Right lobe of liver (tissue), 6 donors: ENCODE data around the gene COX19. TPM values are rescaled to one million over a fixed set of nuclear protein-coding genes. Genes with fewer than 3 reads are reported as not detected.

Source experiments
- ATAC-seq, 4 donors: fragments of 200-7000 bp; cut with Tn5 transposase; one replicate each; pipeline ENCODE4 v1.9.1; 2020; ENCODE audit warnings: mild to moderate bottlenecking in 4 of 4, moderate library complexity in 4 of 4
- DNase-seq, 3 donors: peaks; one replicate each; pipeline ENCODE4 v3.0.0-alpha.2; 2020
- H3K27ac ChIP-seq, 3 donors: fragments of 200-600 bp; one replicate each; pipeline ENCODE4 v1.8.0; 2022
- H3K27me3 ChIP-seq, 2 donors: fragments of 200-600 bp; one replicate each; pipeline ENCODE4 v1.8.0; 2022
- H3K36me3 ChIP-seq, 4 donors: fragments of 200-600 bp; sonication (generic) in 1 of 4; one replicate each; pipeline versions ENCODE4 v1.5.1 to v1.8.0; 2017 to 2022; ENCODE audit warnings: control low read depth in 1 of 4
- H3K4me1 ChIP-seq, 4 donors: fragments of 200-600 bp; sonication (generic) in 1 of 4; one replicate each; pipeline versions ENCODE4 v1.5.1 to v1.8.0; 2017 to 2022; ENCODE audit warnings: control low read depth in 1 of 4
- H3K4me3 ChIP-seq, 3 donors: fragments of 200-600 bp; one replicate each; pipeline ENCODE4 v1.8.0; 2022
- H3K9me3 ChIP-seq, 4 donors: fragments of 200-600 bp; sonication (generic) in 1 of 4; one replicate each; pipeline versions ENCODE4 v1.5.1 to v1.8.0; 2017 to 2022; ENCODE audit warnings: control low read depth in 1 of 4
- POLR2A ChIP-seq: fragments of 450-650 bp; IDR thresholded peaks from one replicate; pipeline ENCODE4 v1.6.1; 2017; ENCODE audit warnings: antibody characterized with exemption, mild to moderate bottlenecking
- WGBS: methylation state at CpG from one replicate; pipeline ENCODE4 v1.1.6; 2018; ENCODE audit warnings: low coverage, low lambda C conversion rate; ENCODE audit not compliant: insufficient coverage; ENCODE audit errors: missing lambda C conversion rate; 5-methylcytosine and 5-hydroxymethylcytosine counted together
- intact Hi-C, 2 donors: fragments of 100-400 bp; cut with DNase I; formaldehyde crosslinking; loops; one replicate each; pipeline versions ENCODE4 v1.11.2 to v1.14.1; 2022
- total RNA-seq, 6 experiments: library from RNA; depleted of rRNA in 2 of 6; stranded (reverse); fragments of >200 nt in 2 of 6; fragmentation: NEBNext Ultra II Directional in 3 of 6; extraction: Animal tissue kit (Norgen Biotek cat#: 25700) in 3 of 6; gene quantifications; one replicate each; pipeline versions ENCODE4 v1.1.0 to v1.2.4, GENCODE V29; 2016 to 2023
- TF ChIP-seq, protein P1 (sequence below), 4 donors: fragments of 200-600 bp in 3 of 4; fragments of 450-650 bp in 1 of 4; IDR thresholded peaks; one replicate each; pipeline versions ENCODE4 v1.5.1 to v1.8.0; 2016 to 2022; ENCODE audit warnings: antibody characterized with exemption in 4 of 4, mild to moderate bottlenecking in 2 of 4
- donor health status: DM: no; HTN: yes; CAD: no.
- donor health status: DM: no; HTN: no; CAD: no.
- donor health status: DM: no; HTN: no; CAD: no.
- donor health status: DM: no; HTN: yes; CAD: no.
- donor health status: DM: no; HTN: yes; CAD: no.

The COX19 gene
- total RNA-seq, 6 experiments from 2014 or later = 3.2 to 6.5 (median 4.0) TPM

DNA sequence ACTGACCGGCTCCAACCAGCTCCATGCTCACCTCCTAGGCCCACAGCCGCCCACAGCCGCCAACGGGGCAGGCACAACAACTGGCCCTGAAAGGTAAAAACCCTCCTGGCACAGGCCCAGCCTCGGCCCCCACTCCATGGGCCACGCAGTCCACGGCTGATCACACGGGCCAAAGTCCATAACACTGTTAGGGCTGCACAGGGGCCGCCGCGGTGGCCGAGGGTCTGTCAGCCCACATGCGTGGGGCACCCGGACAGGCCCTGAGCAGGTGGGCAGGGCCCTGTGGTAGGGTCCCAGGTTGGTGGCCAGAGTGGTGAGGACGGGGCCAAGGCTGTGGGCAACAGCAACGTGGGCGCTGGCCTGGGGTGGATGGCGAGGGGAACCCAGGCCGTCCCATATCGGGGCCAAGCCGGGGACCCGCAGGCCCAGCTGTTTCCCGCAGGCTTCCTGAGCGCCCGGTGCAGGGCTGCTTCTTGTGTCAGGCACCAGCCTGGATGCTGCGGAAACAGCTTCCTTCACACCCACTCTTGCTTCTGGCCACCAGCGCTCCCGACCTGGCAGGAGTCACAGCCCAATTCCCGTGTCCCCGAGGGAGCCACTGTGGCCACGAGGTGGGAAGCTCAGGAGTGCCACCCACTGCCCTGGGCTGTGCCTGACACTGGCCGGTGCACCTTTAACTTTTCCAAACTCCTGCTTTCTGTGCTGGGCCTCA is 36.8 kb upstream of the COX19 start:
- Histone ChIP-seq H3K27me3 (no peaks in the 10 kb centered on the region), H3K4me1 (peaks cover 0 to 6% (median 3%) of the 10 kb centered on the region in 4 donors), H3K27ac (no peak overlapping the region), H3K4me3 (no peak overlapping the region), H3K9me3 (no peaks in the 10 kb centered on the region), H3K36me3 (peaks cover 0 to 6% (median 1%) of the 10 kb centered on the region in 4 donors)
- no peak for DNase-seq
- no peak for TF ChIP-seq POLR2A
- TF ChIP-seq, protein P1, sequence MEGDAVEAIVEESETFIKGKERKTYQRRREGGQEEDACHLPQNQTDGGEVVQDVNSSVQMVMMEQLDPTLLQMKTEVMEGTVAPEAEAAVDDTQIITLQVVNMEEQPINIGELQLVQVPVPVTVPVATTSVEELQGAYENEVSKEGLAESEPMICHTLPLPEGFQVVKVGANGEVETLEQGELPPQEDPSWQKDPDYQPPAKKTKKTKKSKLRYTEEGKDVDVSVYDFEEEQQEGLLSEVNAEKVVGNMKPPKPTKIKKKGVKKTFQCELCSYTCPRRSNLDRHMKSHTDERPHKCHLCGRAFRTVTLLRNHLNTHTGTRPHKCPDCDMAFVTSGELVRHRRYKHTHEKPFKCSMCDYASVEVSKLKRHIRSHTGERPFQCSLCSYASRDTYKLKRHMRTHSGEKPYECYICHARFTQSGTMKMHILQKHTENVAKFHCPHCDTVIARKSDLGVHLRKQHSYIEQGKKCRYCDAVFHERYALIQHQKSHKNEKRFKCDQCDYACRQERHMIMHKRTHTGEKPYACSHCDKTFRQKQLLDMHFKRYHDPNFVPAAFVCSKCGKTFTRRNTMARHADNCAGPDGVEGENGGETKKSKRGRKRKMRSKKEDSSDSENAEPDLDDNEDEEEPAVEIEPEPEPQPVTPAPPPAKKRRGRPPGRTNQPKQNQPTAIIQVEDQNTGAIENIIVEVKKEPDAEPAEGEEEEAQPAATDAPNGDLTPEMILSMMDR (IDR thresholded peaks at IDR 0.05) = no peak
- WGBS = 20% methylated on average over 2 of the region's 32 CpGs
- intact Hi-C loops = no loop called here
- peak; percentile 28 to 56 (median 50) for ATAC-seq

GRCh38 chr7:1011297-1012003 is 36.1 kb upstream of the COX19 start:
- Histone ChIP-seq H3K4me3 (no peak overlapping the region), H3K27me3 (no peaks in the 10 kb centered on the region), H3K27ac (no peak overlapping the region), H3K9me3 (no peaks in the 10 kb centered on the region), H3K36me3 (peaks cover 0 to 6% (median 1%) of the 10 kb centered on the region in 4 donors), H3K4me1 (peaks cover 0 to 6% (median 3%) of the 10 kb centered on the region in 4 donors)
- no peak for TF ChIP-seq POLR2A
- TF ChIP-seq, protein P1 (IDR thresholded peaks at IDR 0.05) = no peak
- no peak for ATAC-seq
- WGBS = 68% methylated on average over 9 of the region's 13 CpGs
- intact Hi-C loops = no loop called here
- no peak for DNase-seq

DNA sequence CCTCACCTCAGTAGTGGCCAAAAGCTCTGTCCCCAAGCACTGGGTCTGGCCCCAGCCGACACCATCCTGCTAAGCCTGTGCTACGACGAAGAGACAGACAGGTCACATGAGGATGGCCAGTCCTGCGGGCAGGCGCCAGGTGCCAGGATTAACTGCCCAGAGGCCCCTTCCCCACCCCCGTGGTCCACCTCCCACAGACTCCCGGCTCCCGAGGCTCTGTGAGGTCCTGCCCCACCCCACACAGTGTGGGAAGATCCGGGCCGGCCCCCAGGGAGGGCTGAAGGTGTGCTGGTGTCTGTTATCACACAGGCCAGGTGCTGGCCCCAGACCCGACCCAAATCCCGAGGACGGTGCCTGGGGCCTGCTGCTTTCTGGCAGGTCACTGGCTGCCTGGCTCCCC is 34.9 kb upstream of the COX19 start:
- Histone ChIP-seq H3K27me3 (no peaks in the 10 kb centered on the region), H3K4me1 (peaks cover 0 to 6% (median 3%) of the 10 kb centered on the region in 4 donors), H3K4me3 (no peak overlapping the region), H3K36me3 (peaks cover 0 to 6% (median 1%) of the 10 kb centered on the region in 4 donors), H3K9me3 (no peaks in the 10 kb centered on the region), H3K27ac (no peak overlapping the region)
- no peak for TF ChIP-seq POLR2A
- TF ChIP-seq, protein P1 (IDR thresholded peaks at IDR 0.05) = no peak
- no peak for ATAC-seq
- DNase-seq = no peak
- intact Hi-C loops = no loop called here
- no CpG with 5 or more reads among the region's 13 CpGs for WGBS

- ATAC-seq (no peak), DNase-seq (no peak)
- H3K4me1 ChIP-seq = peaks cover 0 to 6% (median 3%) of the 10 kb centered on the region in 4 donors
- H3K4me3 ChIP-seq = no peak overlapping the region
- intact Hi-C loops = no loop called here
- 95% methylated on average over 4 of the region's 22 CpGs for WGBS
- H3K9me3 ChIP-seq = no peaks in the 10 kb centered on the region
- H3K27me3 ChIP-seq = no peaks in the 10 kb centered on the region
- TF ChIP-seq POLR2A = no peak
- TF ChIP-seq, protein P1 (IDR thresholded peaks at IDR 0.05) = no peak
- H3K27ac ChIP-seq = no peak overlapping the region
- H3K36me3 ChIP-seq = peaks cover 0 to 6% (median 1%) of the 10 kb centered on the region in 4 donors
Observed at GRCh38 chr7:1009747-1010146, 34.4 kb upstream of the COX19 start.
